Measurements from ENCODE around the gene CACNA1G.

DNA sequence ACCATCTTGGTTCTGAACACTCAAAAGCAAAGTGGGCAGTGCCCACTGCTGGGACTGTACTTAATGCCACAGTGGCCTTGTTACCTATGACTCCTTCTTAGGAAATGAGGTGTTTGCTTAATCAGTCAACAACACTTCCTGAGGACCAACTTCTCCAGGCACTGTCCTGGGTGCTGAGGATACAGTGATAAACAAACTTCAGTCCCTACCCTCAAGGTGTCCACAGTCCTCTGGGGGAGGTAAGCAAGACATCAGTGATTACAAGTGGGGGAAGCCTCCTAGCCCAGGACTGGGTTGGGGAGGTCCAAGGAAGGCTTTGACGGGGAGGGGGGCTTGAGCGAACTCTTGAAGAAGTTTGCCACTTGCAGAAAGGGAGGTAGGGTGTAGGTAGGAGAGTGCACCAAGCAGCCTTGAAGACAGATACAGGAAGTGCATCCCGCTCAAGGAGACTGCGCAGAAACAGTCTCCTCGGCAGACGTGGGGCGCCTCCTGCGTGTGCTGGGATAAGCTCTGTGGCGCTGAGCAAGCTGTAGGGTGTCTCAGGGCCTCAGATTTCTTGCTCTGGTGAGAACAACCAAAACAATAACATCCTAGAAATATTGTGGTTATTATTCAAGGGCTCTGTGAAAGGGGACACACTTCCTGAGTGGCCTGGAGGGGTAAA, 71.5 kb downstream of the CACNA1G start:
- TF ChIP-seq POLR2A (IDR thresholded peaks at IDR 0.05), result no peak
- TF ChIP-seq, protein P1, sequence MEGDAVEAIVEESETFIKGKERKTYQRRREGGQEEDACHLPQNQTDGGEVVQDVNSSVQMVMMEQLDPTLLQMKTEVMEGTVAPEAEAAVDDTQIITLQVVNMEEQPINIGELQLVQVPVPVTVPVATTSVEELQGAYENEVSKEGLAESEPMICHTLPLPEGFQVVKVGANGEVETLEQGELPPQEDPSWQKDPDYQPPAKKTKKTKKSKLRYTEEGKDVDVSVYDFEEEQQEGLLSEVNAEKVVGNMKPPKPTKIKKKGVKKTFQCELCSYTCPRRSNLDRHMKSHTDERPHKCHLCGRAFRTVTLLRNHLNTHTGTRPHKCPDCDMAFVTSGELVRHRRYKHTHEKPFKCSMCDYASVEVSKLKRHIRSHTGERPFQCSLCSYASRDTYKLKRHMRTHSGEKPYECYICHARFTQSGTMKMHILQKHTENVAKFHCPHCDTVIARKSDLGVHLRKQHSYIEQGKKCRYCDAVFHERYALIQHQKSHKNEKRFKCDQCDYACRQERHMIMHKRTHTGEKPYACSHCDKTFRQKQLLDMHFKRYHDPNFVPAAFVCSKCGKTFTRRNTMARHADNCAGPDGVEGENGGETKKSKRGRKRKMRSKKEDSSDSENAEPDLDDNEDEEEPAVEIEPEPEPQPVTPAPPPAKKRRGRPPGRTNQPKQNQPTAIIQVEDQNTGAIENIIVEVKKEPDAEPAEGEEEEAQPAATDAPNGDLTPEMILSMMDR (IDR thresholded peaks at IDR 0.05), result no peak
